H9 (cell line): ENCODE data around the gene NR1H4. TPM values are rescaled to one million over a fixed set of nuclear protein-coding genes. Genes with fewer than 3 reads are reported as not detected.

Source experiments
- DNase-seq: peaks from one replicate; pipeline ENCODE4 v3.0.0-alpha.2; 2017
- H2AFZ ChIP-seq: one replicate; pipeline ENCODE4 v1.6.1; 2013; ENCODE audit warnings: mild to moderate bottlenecking, low read length, control low read depth, moderate library complexity
- H2AK5ac ChIP-seq: 2 replicates; pipeline ENCODE4 v1.6.1; 2013; ENCODE audit warnings: low read length, control low read depth, mixed read lengths; ENCODE audit not compliant: insufficient read length
- H2BK120ac ChIP-seq: one replicate; pipeline ENCODE4 v1.6.1; 2013; ENCODE audit warnings: low read depth, mild to moderate bottlenecking, low read length, control low read depth, inconsistent platforms; ENCODE audit not compliant: poor library complexity, severe bottlenecking
- H2BK12ac ChIP-seq: 2 replicates; pipeline ENCODE4 v1.6.1; 2013; ENCODE audit warnings: low read length, control low read depth, mixed read lengths, low read depth; ENCODE audit not compliant: insufficient read length
- H2BK15ac ChIP-seq: 2 replicates; pipeline ENCODE4 v1.6.1; 2013; ENCODE audit warnings: low read depth, low read length, control low read depth
- H2BK20ac ChIP-seq: one replicate; pipeline ENCODE4 v1.6.1; 2013; ENCODE audit warnings: low read depth, mild to moderate bottlenecking, low read length, control low read depth, inconsistent platforms; ENCODE audit not compliant: poor library complexity, severe bottlenecking
- H2BK5ac ChIP-seq: 2 replicates; pipeline ENCODE4 v1.6.1; 2013; ENCODE audit warnings: low read length, control low read depth, mixed read lengths; ENCODE audit not compliant: insufficient read length
- H3K14ac ChIP-seq: 2 replicates; pipeline ENCODE4 v1.6.1; 2013; ENCODE audit warnings: low read length, control low read depth; ENCODE audit not compliant: insufficient read depth
- H3K18ac ChIP-seq: 2 replicates; pipeline ENCODE4 v1.6.1; 2013; ENCODE audit warnings: low read depth, mild to moderate bottlenecking, mixed read lengths, low read length, control low read depth; ENCODE audit not compliant: insufficient read length
- H3K23ac ChIP-seq: 2 replicates; pipeline ENCODE4 v1.6.1; 2013; ENCODE audit warnings: low read length, control low read depth, mixed read lengths, low read depth; ENCODE audit not compliant: insufficient read length
- H3K23me2 ChIP-seq: 2 replicates; pipeline ENCODE4 v1.6.1; 2013; ENCODE audit warnings: low read depth, mild to moderate bottlenecking, mixed read lengths, low read length, control low read depth; ENCODE audit not compliant: insufficient read length, poor library complexity, severe bottlenecking
- H3K27ac ChIP-seq: 2 replicates; pipeline ENCODE4 v1.5.1; 2013; ENCODE audit warnings: low read length, control low read depth, mixed read lengths, low read depth; ENCODE audit not compliant: insufficient read length
- H3K27me3 ChIP-seq: 2 replicates; pipeline ENCODE4 v1.6.1; 2013; ENCODE audit warnings: low read length, control low read depth, inconsistent platforms; ENCODE audit not compliant: insufficient read depth
- H3K4ac ChIP-seq: 2 replicates; pipeline ENCODE4 v1.6.1; 2013; ENCODE audit warnings: low read depth, mild to moderate bottlenecking, control low read depth, inconsistent platforms, low read length, moderate library complexity
- H3K4me1 ChIP-seq: 2 replicates; pipeline ENCODE4 v1.6.1; 2013; ENCODE audit warnings: low read length, control low read depth, inconsistent platforms; ENCODE audit not compliant: insufficient read depth
- H3K4me2 ChIP-seq: 2 replicates; pipeline ENCODE4 v1.6.1; 2013; ENCODE audit warnings: low read length, control low read depth, mixed read lengths; ENCODE audit not compliant: insufficient read length, insufficient read depth
- H3K56ac ChIP-seq: 2 replicates; pipeline ENCODE4 v1.6.1; 2013; ENCODE audit warnings: low read depth, mild to moderate bottlenecking, mixed read lengths, low read length, control low read depth; ENCODE audit not compliant: insufficient read length
- H3K79me1 ChIP-seq: 2 replicates; pipeline ENCODE4 v1.6.1; 2013; ENCODE audit warnings: low read depth, mild to moderate bottlenecking, moderate library complexity, low read length, control low read depth, inconsistent platforms; ENCODE audit not compliant: insufficient read depth, poor library complexity, severe bottlenecking
- H3K79me2 ChIP-seq: 2 replicates; pipeline ENCODE4 v1.6.1; 2013; ENCODE audit warnings: low read length, control low read depth, inconsistent platforms; ENCODE audit not compliant: insufficient read depth
- H3K9ac ChIP-seq: 2 replicates; pipeline ENCODE4 v1.6.1; 2013; ENCODE audit warnings: low read length, control low read depth, mixed read lengths; ENCODE audit not compliant: insufficient read length; ENCODE audit errors: extremely low read depth
- H3K9me3 ChIP-seq: one replicate; pipeline ENCODE4 v1.6.1; 2013; ENCODE audit warnings: low read depth, low read length, inconsistent platforms; ENCODE audit not compliant: control insufficient read depth
- H3T11ph ChIP-seq: one replicate; pipeline ENCODE4 v1.6.1; 2013; ENCODE audit warnings: mild to moderate bottlenecking, low read length, control low read depth, inconsistent platforms
- H4K20me1 ChIP-seq: one replicate; pipeline ENCODE4 v1.6.1; 2013; ENCODE audit not compliant: control insufficient read depth, insufficient read length, insufficient read depth
- H4K5ac ChIP-seq: 2 replicates; pipeline ENCODE4 v1.6.1; 2013; ENCODE audit warnings: low read depth, mild to moderate bottlenecking, mixed read lengths, low read length, control low read depth; ENCODE audit not compliant: insufficient read length
- H4K8ac ChIP-seq: replicated peaks from 2 replicates; pipeline ENCODE4 v1.6.1; 2013; ENCODE audit warnings: low read length, control low read depth, mixed read lengths, low read depth; ENCODE audit not compliant: insufficient read length
- H4K91ac ChIP-seq: 2 replicates; pipeline ENCODE4 v1.6.1; 2013; ENCODE audit warnings: low read depth, mild to moderate bottlenecking, moderate library complexity, mixed read lengths, low read length, control low read depth; ENCODE audit not compliant: insufficient read length
- H3K27ac Mint-ChIP-seq, 3 experiments: 2 replicates in 2 of 3; 3 replicates in 1 of 3; pipeline ENCODE4 v1.8.0; 2020 to 2021; ENCODE audit warnings: mixed read lengths in 3 of 3, mild to moderate bottlenecking in 1 of 3, moderate library complexity in 1 of 3
- H3K27me3 Mint-ChIP-seq: 2 replicates; pipeline ENCODE4 v1.8.0; 2021; ENCODE audit warnings: low read depth, mild to moderate bottlenecking, moderate library complexity, mixed read lengths
- H3K36me3 Mint-ChIP-seq, 3 experiments: 2 replicates in 2 of 3; 3 replicates in 1 of 3; pipeline ENCODE4 v1.8.0; 2020 to 2021; ENCODE audit warnings: low read depth in 3 of 3, mixed read lengths in 3 of 3; ENCODE audit not compliant: insufficient read depth in 1 of 3
- H3K4me1 Mint-ChIP-seq, 2 experiments: 2 replicates each; pipeline ENCODE4 v1.8.0; 2020; ENCODE audit warnings: mixed read lengths in 2 of 2
- H3K4me3 Mint-ChIP-seq, 2 experiments: 2 replicates in 1 of 2; 3 replicates in 1 of 2; pipeline ENCODE4 v1.8.0; 2020 to 2021; ENCODE audit warnings: mild to moderate bottlenecking in 2 of 2, mixed read lengths in 2 of 2, moderate library complexity in 1 of 2
- H3K9me3 Mint-ChIP-seq, 2 experiments: 2 replicates in 1 of 2; 3 replicates in 1 of 2; pipeline ENCODE4 v1.8.0; 2020; ENCODE audit warnings: mild to moderate bottlenecking in 2 of 2, mixed read lengths in 2 of 2, moderate library complexity in 1 of 2
- WGBS: extraction: QIAGEN DNeasy Blood & Tissue Kit; methylation state at CpG from one replicate; pipeline ENCODE4 v1.1.7; 2013; ENCODE audit warnings: missing lambda C conversion rate, low lambda C conversion rate, mixed read lengths; ENCODE audit not compliant: insufficient read length; ENCODE audit errors: extremely low coverage; 5-methylcytosine and 5-hydroxymethylcytosine counted together
- total RNA-seq: library from RNA; stranded (reverse); gene quantifications from 2 replicates; pipeline ENCODE4 v1.2.1, GENCODE V29; 2021
- TF ChIP-seq, protein P1 (sequence below): fragments of 200-600 bp; sonication (generic); conservative IDR thresholded peaks from 3 replicates; pipeline ENCODE4 v1.8.0; 2021; ENCODE audit warnings: antibody characterized with exemption, mild to moderate bottlenecking

The NR1H4 gene
- total RNA-seq, 1 experiment from 2014 or later, result not detected

DNA sequence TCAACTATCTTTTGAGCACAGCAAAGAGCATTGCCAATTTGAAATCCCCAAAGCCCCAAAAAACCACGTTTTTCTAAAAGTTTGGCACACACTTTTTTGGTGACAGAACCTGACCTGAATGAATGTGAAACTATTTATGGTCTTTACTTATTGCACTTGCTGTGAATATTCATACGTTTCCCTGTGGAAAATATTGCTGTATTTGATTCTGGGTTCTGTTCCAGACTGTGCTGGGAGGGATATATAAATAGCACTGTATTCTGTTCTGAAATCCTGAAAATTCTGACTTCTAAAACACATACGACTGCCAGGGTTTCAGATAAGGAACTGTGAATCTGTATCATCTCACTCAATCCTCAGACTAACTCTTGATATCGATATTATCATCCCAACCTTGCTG lies 35.1 kb downstream of the NR1H4 start:
- no peak overlapping the region for H3K9ac ChIP-seq
- H3K18ac ChIP-seq, result no peak overlapping the region
- no peak overlapping the region for H3K23ac ChIP-seq
- no peaks in the 10 kb centered on the region for H3K4me1 ChIP-seq
- no peak overlapping the region for H2BK120ac ChIP-seq
- no peak overlapping the region for H4K8ac ChIP-seq
- no peak overlapping the region for H2BK5ac ChIP-seq
- H4K91ac ChIP-seq, result no peak overlapping the region
- no peaks in the 10 kb centered on the region for H4K20me1 ChIP-seq
- H3K14ac ChIP-seq, result no peak overlapping the region
- no peak overlapping the region for H3K4me2 ChIP-seq
- H3K27me3 ChIP-seq, result no peaks in the 10 kb centered on the region
- Mint-ChIP-seq H3K9me3 (no peaks in the 10 kb centered on the region), H3K27me3 (no peaks in the 10 kb centered on the region), H3K4me1 (no peaks in the 10 kb centered on the region), H3K27ac (no peak overlapping the region), H3K36me3 (no peaks in the 10 kb centered on the region), H3K4me3 (no peak overlapping the region)
- no peaks in the 10 kb centered on the region for H3K79me1 ChIP-seq
- H3K27ac ChIP-seq, result no peak overlapping the region
- H3K9me3 ChIP-seq, result no peaks in the 10 kb centered on the region
- H3K4ac ChIP-seq, result no peak overlapping the region
- no peak for DNase-seq
- H2BK15ac ChIP-seq, result no peak overlapping the region
- no peaks in the 10 kb centered on the region for H3K79me2 ChIP-seq
- H3T11ph ChIP-seq, result no peak overlapping the region
- no peak overlapping the region for H2BK12ac ChIP-seq
- H4K5ac ChIP-seq, result no peak overlapping the region
- WGBS, result no CpG with 5 or more reads among the region's 4 CpGs
- H3K56ac ChIP-seq, result no peak overlapping the region
- H2AFZ ChIP-seq, result no peak overlapping the region
- TF ChIP-seq, protein P1, sequence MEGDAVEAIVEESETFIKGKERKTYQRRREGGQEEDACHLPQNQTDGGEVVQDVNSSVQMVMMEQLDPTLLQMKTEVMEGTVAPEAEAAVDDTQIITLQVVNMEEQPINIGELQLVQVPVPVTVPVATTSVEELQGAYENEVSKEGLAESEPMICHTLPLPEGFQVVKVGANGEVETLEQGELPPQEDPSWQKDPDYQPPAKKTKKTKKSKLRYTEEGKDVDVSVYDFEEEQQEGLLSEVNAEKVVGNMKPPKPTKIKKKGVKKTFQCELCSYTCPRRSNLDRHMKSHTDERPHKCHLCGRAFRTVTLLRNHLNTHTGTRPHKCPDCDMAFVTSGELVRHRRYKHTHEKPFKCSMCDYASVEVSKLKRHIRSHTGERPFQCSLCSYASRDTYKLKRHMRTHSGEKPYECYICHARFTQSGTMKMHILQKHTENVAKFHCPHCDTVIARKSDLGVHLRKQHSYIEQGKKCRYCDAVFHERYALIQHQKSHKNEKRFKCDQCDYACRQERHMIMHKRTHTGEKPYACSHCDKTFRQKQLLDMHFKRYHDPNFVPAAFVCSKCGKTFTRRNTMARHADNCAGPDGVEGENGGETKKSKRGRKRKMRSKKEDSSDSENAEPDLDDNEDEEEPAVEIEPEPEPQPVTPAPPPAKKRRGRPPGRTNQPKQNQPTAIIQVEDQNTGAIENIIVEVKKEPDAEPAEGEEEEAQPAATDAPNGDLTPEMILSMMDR, result no peak
- no peak overlapping the region for H2BK20ac ChIP-seq
- H3K23me2 ChIP-seq, result no peaks in the 10 kb centered on the region
- H2AK5ac ChIP-seq, result no peak overlapping the region
